Aorta (tissue), 5 donors: Measurements from ENCODE around the gene RGPD5. TPM values are rescaled to one million over a fixed set of nuclear protein-coding genes. Genes with fewer than 3 reads are reported as not detected.
"Not testable (repeated sequence)": the region's sequence is repeated elsewhere in the genome, so short reads cannot be mapped to it uniquely, and the experiment has no call there.

Experiments
- ATAC-seq: fragments of 200-7000 bp; cut with Tn5 transposase; one replicate; pipeline ENCODE4 v1.9.1; 2022; ENCODE audit warnings: moderate library complexity; ENCODE audit not compliant: low FRiP score
- DNase-seq, 2 donors: peaks; one replicate each; pipeline ENCODE4 v3.0.0-alpha.2; 2020
- H3K27ac ChIP-seq, 2 donors: one replicate each; pipeline ENCODE4 v1.5.1; 2013; ENCODE audit warnings: low read length in 2 of 2, mild to moderate bottlenecking in 2 of 2, moderate library complexity in 2 of 2, control low read depth in 1 of 2, inconsistent platforms in 1 of 2, low read depth in 1 of 2
- H3K27me3 ChIP-seq, 2 donors: one replicate each; pipeline ENCODE4 v1.6.1; 2013; ENCODE audit warnings: control low read depth in 1 of 2, low read length in 1 of 2, mild to moderate bottlenecking in 1 of 2, moderate library complexity in 1 of 2; ENCODE audit not compliant: insufficient read depth in 2 of 2, control insufficient read depth in 1 of 2
- H3K36me3 ChIP-seq, 2 donors: one replicate each; pipeline ENCODE4 v1.6.1; 2013; ENCODE audit warnings: control low read depth in 1 of 2, low read length in 1 of 2, mild to moderate bottlenecking in 1 of 2; ENCODE audit not compliant: insufficient read depth in 2 of 2, control insufficient read depth in 1 of 2
- H3K4me1 ChIP-seq, 2 donors: one replicate each; pipeline ENCODE4 v1.6.1; 2013; ENCODE audit warnings: low read length in 2 of 2, control low read depth in 1 of 2, mild to moderate bottlenecking in 1 of 2, moderate library complexity in 1 of 2; ENCODE audit not compliant: insufficient read depth in 2 of 2, control insufficient read depth in 1 of 2
- H3K4me3 ChIP-seq, 2 donors: one replicate each; pipeline ENCODE4 v1.5.1; 2013; ENCODE audit warnings: low read length in 2 of 2, control low read depth in 1 of 2, mild to moderate bottlenecking in 1 of 2
- H3K9me3 ChIP-seq: one replicate; pipeline ENCODE4 v1.6.1; 2013; ENCODE audit warnings: mild to moderate bottlenecking, low read length; ENCODE audit not compliant: control insufficient read depth
- WGBS, 2 donors: extraction: QIAGEN DNeasy Blood & Tissue Kit; methylation state at CpG; one replicate each; pipeline ENCODE4 v1.1.7; 2013; 5-methylcytosine and 5-hydroxymethylcytosine counted together
- intact Hi-C, 2 donors: fragments of 100-400 bp; cut with DNase I; formaldehyde crosslinking; loops; one replicate each; pipeline versions ENCODE4 v1.14.2 to v1.15.0; 2022
- polyA plus RNA-seq, 2 donors: library from polyadenylated mRNA; stranded (reverse); fragments of 200-250 nt; gene quantifications; one replicate each; pipeline ENCODE4 v1.2.3, GENCODE V29; 2013
- total RNA-seq, 2 donors: library from RNA; stranded (reverse); fragmentation: NEBNext Ultra II Directional; extraction: Animal tissue kit (Norgen Biotek cat#: 25700); gene quantifications; one replicate each; pipeline ENCODE4 v1.2.1, GENCODE V29; 2021
- donor health status: healthy with polysubstance abuse.
- donor health status: Bipolar disorder and iron deficiency.
- donor health status: DM: no; HTN: no; CAD: no.
- donor health status: DM: no; HTN: no; CAD: no.
- donor health status: DM: yes; HTN: yes; CAD: no.

The RGPD5 gene
- total and polyA plus RNA-seq, 4 donors, result 3.5 to 187 (median 71.3) TPM

GRCh38 chr2:109898462-109899336 lies 104.6 kb downstream of the RGPD5 start, which contains the start of gene LIMS3:
Gene LIMS3, plus strand, starts transcription at chr2:109898688. Its CDS starts 41 bp downstream, at chr2:109898729.
- H3K9me3 ChIP-seq, DNase-seq, intact Hi-C loops, H3K36me3 ChIP-seq, H3K4me3 ChIP-seq, H3K27me3 ChIP-seq, H3K27ac ChIP-seq, H3K4me1 ChIP-seq: not testable (repeated sequence)
- peak; percentile 95 for ATAC-seq
- no CpG with 5 or more reads among the region's 28 CpGs for WGBS, 2 donors

DNA sequence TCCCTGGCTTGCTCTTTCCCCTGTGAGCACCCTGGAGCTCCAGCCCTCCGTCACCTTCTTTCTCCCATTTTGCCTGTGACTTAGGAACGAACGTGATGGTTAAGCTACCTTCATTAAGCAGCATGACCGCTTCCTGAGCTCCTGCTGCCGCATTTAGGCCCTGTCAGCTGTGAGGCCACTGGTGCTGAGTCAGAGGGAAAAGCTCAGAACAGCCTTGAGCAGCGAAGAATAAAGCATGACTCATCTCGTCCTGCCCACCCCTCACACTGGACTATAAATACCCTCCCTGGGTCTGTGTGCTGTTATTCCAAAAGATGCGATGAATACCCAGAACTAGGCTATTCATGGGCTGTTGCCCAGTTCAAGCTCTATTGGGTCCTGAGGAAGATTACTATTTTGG lies 111.7 kb downstream of the RGPD5 start:
- H3K27me3 ChIP-seq, H3K9me3 ChIP-seq, H3K27ac ChIP-seq, H3K4me1 ChIP-seq, intact Hi-C loops, H3K36me3 ChIP-seq, DNase-seq, H3K4me3 ChIP-seq: not testable (repeated sequence)
- WGBS, 2 donors, result no CpG with 5 or more reads among the region's 8 CpGs
- ATAC-seq, result peak; percentile 90

Other genes with a start within 250 kb of the RGPD5 start
- gene SEPTIN10, start 180.3 kb upstream of the RGPD5 start, total RNA-seq, result 100 to 1,000 TPM; 127 to 132 TPM
- 10 to 100 TPM; 80.3 to 86.6 TPM for gene SEPTIN10, start 180.3 kb upstream of the RGPD5 start, polyA plus RNA-seq
- gene SOWAHC, start 179.9 kb upstream of the RGPD5 start, total RNA-seq, result 10 to 100 TPM; 12.0 to 15.0 TPM
- gene SOWAHC, start 179.9 kb upstream of the RGPD5 start, polyA plus RNA-seq, result 1 to 10 TPM; 5.6 to 7.9 TPM
- gene LIMS3, start 104.4 kb downstream of the RGPD5 start, total RNA-seq, result 10 to 100 TPM; 16.6 to 21.7 TPM
- 1 to 10 TPM in 1 of 2 donors, not detected in 1; 4.7 TPM for gene LIMS3, start 104.4 kb downstream of the RGPD5 start, polyA plus RNA-seq